ENCODE results near the gene FNDC11.

Gene FNDC11

DNA sequence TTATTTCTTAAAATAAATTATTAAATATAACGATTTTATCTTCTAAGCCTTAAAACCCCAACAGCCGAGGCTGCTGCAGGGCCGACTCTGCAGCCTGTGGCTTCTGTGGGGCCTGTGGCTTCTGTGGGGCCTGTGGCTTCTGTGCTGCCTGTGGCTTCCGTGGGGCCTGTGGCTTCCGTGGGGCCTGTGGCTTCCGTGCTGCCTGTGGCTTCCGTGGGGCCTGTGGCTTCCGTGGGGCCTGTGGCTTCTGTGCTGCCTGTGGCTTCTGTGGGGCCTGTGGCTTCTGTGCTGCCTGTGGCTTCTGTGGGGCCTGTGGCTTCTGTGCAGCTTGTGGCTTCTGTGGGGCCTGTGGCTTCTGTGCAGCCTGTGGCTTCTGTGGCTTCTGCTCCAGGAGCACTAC is 47.7 kb downstream of the FNDC11 start:
- peak; percentile 10 for DNase-seq

DNA sequence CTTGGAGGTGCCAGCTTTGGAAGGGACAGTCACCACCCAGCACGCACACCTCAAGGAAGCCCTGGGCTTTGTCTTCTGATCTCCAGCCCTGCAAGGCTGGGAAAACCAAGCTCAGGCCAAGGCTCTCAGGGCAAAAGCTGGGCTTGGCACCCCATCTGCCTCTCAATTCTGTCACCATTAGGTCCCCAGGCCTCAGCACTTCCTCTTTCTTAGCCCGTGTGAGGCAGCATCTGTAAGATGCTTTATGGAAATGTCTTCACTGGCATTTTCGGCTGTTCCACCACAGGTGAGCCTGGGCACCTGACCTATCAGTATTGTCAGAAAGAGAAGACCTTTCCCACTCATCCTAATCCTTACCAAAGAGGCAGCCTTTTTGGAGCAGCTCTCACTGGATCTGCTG is 48.4 kb downstream of the FNDC11 start:
- no peak for DNase-seq

Data from effector CD8-positive, alpha-beta T cell (primary cell).